ENCODE data around the gene ARHGEF37.

DNA sequence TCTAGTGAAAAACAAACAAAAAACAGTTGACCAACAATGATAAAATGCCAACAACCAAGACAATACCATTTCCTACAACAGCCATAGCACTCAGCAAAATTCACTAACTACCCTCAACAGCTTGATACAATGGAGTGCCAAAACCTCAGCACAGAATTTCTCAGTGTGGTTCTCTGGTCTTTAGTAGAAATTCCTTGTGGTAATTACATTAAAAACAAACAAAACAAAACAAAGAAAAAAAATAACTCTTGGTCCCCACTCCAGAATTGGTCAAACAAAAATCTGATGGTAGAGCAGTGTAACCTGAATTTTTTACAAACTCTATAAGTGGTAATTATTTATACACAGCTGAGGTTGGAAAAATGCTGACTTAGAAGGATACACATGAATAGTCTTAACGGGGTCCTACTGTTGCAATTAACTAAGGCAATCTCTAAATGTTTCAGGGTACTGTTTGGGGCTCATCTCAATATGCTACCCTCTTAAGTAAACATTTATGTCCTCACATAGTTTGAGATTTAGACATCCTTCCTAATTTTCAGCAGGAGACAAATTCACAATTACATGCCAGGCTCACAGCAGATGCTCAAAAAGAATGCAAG, 43.8 kb upstream of the ARHGEF37 start:
- TF ChIP-seq, protein P1, sequence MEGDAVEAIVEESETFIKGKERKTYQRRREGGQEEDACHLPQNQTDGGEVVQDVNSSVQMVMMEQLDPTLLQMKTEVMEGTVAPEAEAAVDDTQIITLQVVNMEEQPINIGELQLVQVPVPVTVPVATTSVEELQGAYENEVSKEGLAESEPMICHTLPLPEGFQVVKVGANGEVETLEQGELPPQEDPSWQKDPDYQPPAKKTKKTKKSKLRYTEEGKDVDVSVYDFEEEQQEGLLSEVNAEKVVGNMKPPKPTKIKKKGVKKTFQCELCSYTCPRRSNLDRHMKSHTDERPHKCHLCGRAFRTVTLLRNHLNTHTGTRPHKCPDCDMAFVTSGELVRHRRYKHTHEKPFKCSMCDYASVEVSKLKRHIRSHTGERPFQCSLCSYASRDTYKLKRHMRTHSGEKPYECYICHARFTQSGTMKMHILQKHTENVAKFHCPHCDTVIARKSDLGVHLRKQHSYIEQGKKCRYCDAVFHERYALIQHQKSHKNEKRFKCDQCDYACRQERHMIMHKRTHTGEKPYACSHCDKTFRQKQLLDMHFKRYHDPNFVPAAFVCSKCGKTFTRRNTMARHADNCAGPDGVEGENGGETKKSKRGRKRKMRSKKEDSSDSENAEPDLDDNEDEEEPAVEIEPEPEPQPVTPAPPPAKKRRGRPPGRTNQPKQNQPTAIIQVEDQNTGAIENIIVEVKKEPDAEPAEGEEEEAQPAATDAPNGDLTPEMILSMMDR (conservative IDR thresholded peaks at IDR 0.05; ENCODE audit: low read depth, low read length), result no peak
- no peak for TF ChIP-seq EZH2 (IDR thresholded peaks at IDR 0.05; ENCODE audit: borderline replicate concordance, low read depth, low read length, poor library complexity, severe bottlenecking)

All from A673 (cell line).